Effector memory CD4-positive, alpha-beta T cell (primary cell): ENCODE measurements around the gene ZNRF2.

Experiments
- DNase-seq, 3 donors: peaks; one replicate each; pipeline ENCODE4 v3.0.0-alpha.2; 2020
- H3K27ac ChIP-seq: 2 replicates; pipeline ENCODE4 v1.7.0; 2013; ENCODE audit warnings: mild to moderate bottlenecking, low read length, moderate library complexity; ENCODE audit not compliant: insufficient read depth, poor library complexity, severe bottlenecking
- H3K27me3 ChIP-seq: replicated peaks from 2 replicates; pipeline ENCODE4 v1.7.0; 2013; ENCODE audit warnings: mild to moderate bottlenecking, low read length; ENCODE audit not compliant: insufficient read depth, control insufficient read depth, poor library complexity, severe bottlenecking
- H3K36me3 ChIP-seq: 2 replicates; pipeline ENCODE4 v1.7.0; 2013; ENCODE audit warnings: mild to moderate bottlenecking, low read length, moderate library complexity; ENCODE audit not compliant: control insufficient read depth, insufficient read depth
- H3K4me1 ChIP-seq: 2 replicates; pipeline ENCODE4 v1.7.0; 2013; ENCODE audit warnings: low read length, mild to moderate bottlenecking; ENCODE audit not compliant: control insufficient read depth, insufficient read depth, poor library complexity, severe bottlenecking
- H3K4me3 ChIP-seq: 2 replicates; pipeline ENCODE4 v1.7.0; 2013; ENCODE audit warnings: low read length, low read depth, mild to moderate bottlenecking; ENCODE audit not compliant: insufficient read depth, poor library complexity, severe bottlenecking
- H3K9me3 ChIP-seq: 2 replicates; pipeline ENCODE4 v1.7.0; 2013; ENCODE audit warnings: mild to moderate bottlenecking, low read length, moderate library complexity; ENCODE audit not compliant: control insufficient read depth

Gene ZNRF2

GRCh38 chr7:30313348-30313747 is 29.0 kb downstream of the ZNRF2 start:
- H3K4me1 ChIP-seq: peaks cover 14% of the 10 kb centered on the region
- H3K9me3 ChIP-seq: no peaks in the 10 kb centered on the region
- H3K27ac ChIP-seq: no peak overlapping the region
- H3K27me3 ChIP-seq: no peaks in the 10 kb centered on the region
- no peak overlapping the region for H3K4me3 ChIP-seq
- DNase-seq: no peak
- H3K36me3 ChIP-seq: no peaks in the 10 kb centered on the region

GRCh38 chr7:30313793-30314192 is 29.4 kb downstream of the ZNRF2 start:
- H3K27me3 ChIP-seq: no peaks in the 10 kb centered on the region
- H3K27ac ChIP-seq: no peak overlapping the region
- no peaks in the 10 kb centered on the region for H3K36me3 ChIP-seq
- no peak overlapping the region for H3K4me3 ChIP-seq
- no peaks in the 10 kb centered on the region for H3K9me3 ChIP-seq
- DNase-seq: no peak
- H3K4me1 ChIP-seq: peaks cover 16% of the 10 kb centered on the region

GRCh38 chr7:30315589-30315988 is 31.2 kb downstream of the ZNRF2 start:
- no peaks in the 10 kb centered on the region for H3K36me3 ChIP-seq
- no peak for DNase-seq
- H3K9me3 ChIP-seq: no peaks in the 10 kb centered on the region
- H3K4me1 ChIP-seq: peaks cover 18% of the 10 kb centered on the region
- H3K27me3 ChIP-seq: no peaks in the 10 kb centered on the region
- no peak overlapping the region for H3K4me3 ChIP-seq
- H3K27ac ChIP-seq: no peak overlapping the region

- H3K36me3 ChIP-seq: no peaks in the 10 kb centered on the region
- DNase-seq: no peak
- H3K9me3 ChIP-seq: no peaks in the 10 kb centered on the region
- no peaks in the 10 kb centered on the region for H3K27me3 ChIP-seq
- peak overlapping the region; percentile 78 for H3K27ac ChIP-seq
- H3K4me3 ChIP-seq: peak overlapping the region; percentile 48
- peaks cover 35% of the 10 kb centered on the region for H3K4me1 ChIP-seq
These were observed 36.0 kb downstream of the ZNRF2 start for GRCh38 chr7:30320392-30320791.

GRCh38 chr7:30321089-30321881 is 36.9 kb downstream of the ZNRF2 start:
- Histone ChIP-seq H3K36me3 (no peaks in the 10 kb centered on the region), H3K4me3 (peak overlapping the region; percentile 48), H3K27me3 (no peaks in the 10 kb centered on the region), H3K27ac (peak overlapping the region; percentile 78), H3K9me3 (no peaks in the 10 kb centered on the region), H3K4me1 (peaks cover 35% of the 10 kb centered on the region)
- no peak for DNase-seq

GRCh38 chr7:30321882-30322192 is 37.4 kb downstream of the ZNRF2 start:
- peak overlapping the region; percentile 78 for H3K27ac ChIP-seq
- no peaks in the 10 kb centered on the region for H3K36me3 ChIP-seq
- H3K4me3 ChIP-seq: peak overlapping the region; percentile 48
- H3K27me3 ChIP-seq: no peaks in the 10 kb centered on the region
- no peak for DNase-seq
- H3K4me1 ChIP-seq: peaks cover 35% of the 10 kb centered on the region
- H3K9me3 ChIP-seq: no peaks in the 10 kb centered on the region

- Histone ChIP-seq H3K36me3 (no peaks in the 10 kb centered on the region), H3K4me1 (peaks cover 34% of the 10 kb centered on the region), H3K27me3 (no peaks in the 10 kb centered on the region), H3K9me3 (no peaks in the 10 kb centered on the region), H3K27ac (peak overlapping the region; percentile 78), H3K4me3 (peak overlapping the region; percentile 48)
- DNase-seq: no peak
These were observed 38.0 kb downstream of the ZNRF2 start for GRCh38 chr7:30322271-30323005.

- peak overlapping the region; percentile 48 for H3K4me3 ChIP-seq
- no peaks in the 10 kb centered on the region for H3K9me3 ChIP-seq
- H3K27me3 ChIP-seq: no peaks in the 10 kb centered on the region
- no peaks in the 10 kb centered on the region for H3K36me3 ChIP-seq
- DNase-seq: no peak
- peak overlapping the region; percentile 78 for H3K27ac ChIP-seq
- peaks cover 28% of the 10 kb centered on the region for H3K4me1 ChIP-seq
These were observed 38.6 kb downstream of the ZNRF2 start for GRCh38 chr7:30323006-30323355.

- no peak overlapping the region for H3K4me3 ChIP-seq
- peaks cover 11% of the 10 kb centered on the region for H3K4me1 ChIP-seq
These were observed 43.4 kb downstream of the ZNRF2 start for GRCh38 chr7:30327813-30328212.

GRCh38 chr7:30328381-30328780 is 44.0 kb downstream of the ZNRF2 start:
- H3K4me3 ChIP-seq: no peak overlapping the region
- H3K27me3 ChIP-seq: no peaks in the 10 kb centered on the region
- H3K36me3 ChIP-seq: no peaks in the 10 kb centered on the region
- H3K27ac ChIP-seq: no peak overlapping the region
- no peaks in the 10 kb centered on the region for H3K9me3 ChIP-seq
- DNase-seq: no peak
- peaks cover 6% of the 10 kb centered on the region for H3K4me1 ChIP-seq

More at GRCh38 chr7:30327813-30328212, 43.4 kb downstream of the ZNRF2 start:
- no peak overlapping the region for H3K27ac ChIP-seq
- H3K27me3 ChIP-seq: no peaks in the 10 kb centered on the region
- DNase-seq: no peak
- no peaks in the 10 kb centered on the region for H3K36me3 ChIP-seq
- no peaks in the 10 kb centered on the region for H3K9me3 ChIP-seq
